SK-N-SH (cell line): ENCODE measurements around the gene RBM10.

Experiments
- CHD2 ChIP-seq: fragments of 150-350 bp; IDR thresholded peaks from 2 replicates; pipeline ENCODE4 v1.6.1; 2018; ENCODE audit warnings: low read length; ENCODE audit not compliant: partially characterized antibody
- CTCF ChIP-seq: fragments of 200-600 bp; sonication (generic); IDR thresholded peaks from 2 replicates; pipeline ENCODE4 v1.6.1; 2017; ENCODE audit warnings: antibody characterized with exemption, mild to moderate bottlenecking, moderate library complexity
- FOXJ3 ChIP-seq: sonication (generic); formaldehyde crosslinking; IDR thresholded peaks from 2 replicates; pipeline ENCODE4 v1.5.1; 2020; ENCODE audit warnings: mild to moderate bottlenecking, missing genetic modification reagents
- GATA2 ChIP-seq: sonication (generic); formaldehyde crosslinking; IDR thresholded peaks from 2 replicates; pipeline ENCODE4 v1.5.0; 2020; ENCODE audit warnings: mild to moderate bottlenecking, missing genetic modification reagents
- POLR2AphosphoS5 ChIP-seq: IDR thresholded peaks from 2 replicates; pipeline ENCODE4 v1.6.1; 2012; ENCODE audit warnings: low read depth, low read length
- REST ChIP-seq: IDR thresholded peaks from 2 replicates; pipeline ENCODE4 v1.6.1; 2012; ENCODE audit warnings: mild to moderate bottlenecking, low read depth, low read length, moderate library complexity
- TEAD4 ChIP-seq: IDR thresholded peaks from 2 replicates; pipeline ENCODE4 v1.4.0; 2012; ENCODE audit warnings: mild to moderate bottlenecking, borderline replicate concordance; ENCODE audit not compliant: insufficient read depth

- no peak for TF ChIP-seq TEAD4
- TF ChIP-seq FOXJ3 (CRISPR knock-in tag) = no peak
- TF ChIP-seq CTCF = no peak
- no peak for TF ChIP-seq CHD2
- TF ChIP-seq REST = no peak
- TF ChIP-seq GATA2 (CRISPR knock-in tag) = no peak
- TF ChIP-seq POLR2AphosphoS5 = no peak
Observed at GRCh38 chrX:47194194-47194787, 49.3 kb downstream of the RBM10 start.
